ENCODE measurements around the gene HIRA.

Gene HIRA

GRCh38 chr22:19431649-19432132 lies at the start of gene HIRA:
HIRA (minus strand) TSS chr22:19431733; CDS start chr22:19431476, 257 bp downstream.
- peak; percentile 80 for DNase-seq (ENCODE audit: low spot score)

GRCh38 chr22:19480789-19481188 lies 49.3 kb upstream of the HIRA start:
- DNase-seq (ENCODE audit: low spot score), result no peak

GRCh38 chr22:19480173-19480568 lies 48.6 kb upstream of the HIRA start:
- DNase-seq (ENCODE audit: low spot score), result no peak

GRCh38 chr22:19479355-19480172 lies 48.0 kb upstream of the HIRA start, which contains the start of gene CDC45:
CDC45 (plus strand) TSS chr22:19479920; CDS start chr22:19479969, 49 bp downstream.
- DNase-seq (ENCODE audit: low spot score), result peak; percentile 98

GRCh38 chr22:19478901-19479354 lies 47.4 kb upstream of the HIRA start, which contains the start of gene UFD1:
UFD1 (minus strand) TSS chr22:19479193; CDS start chr22:19479085, 108 bp downstream.
- peak; percentile 84 for DNase-seq (ENCODE audit: low spot score)

- no peak for DNase-seq (ENCODE audit: low spot score)
These were observed 46.7 kb upstream of the HIRA start for GRCh38 chr22:19478045-19478900.

GRCh38 chr22:19477321-19478044 lies 46.0 kb upstream of the HIRA start:
- no peak for DNase-seq (ENCODE audit: low spot score)

GRCh38 chr22:19476023-19476422 lies 44.5 kb upstream of the HIRA start:
- no peak for DNase-seq (ENCODE audit: low spot score)

- peak; percentile 21 for DNase-seq (ENCODE audit: low spot score)
These were observed 42.0 kb upstream of the HIRA start for GRCh38 chr22:19473578-19473977.

- DNase-seq (ENCODE audit: low spot score), result no peak
These were observed 40.7 kb upstream of the HIRA start for GRCh38 chr22:19472233-19472632.

- no peak for DNase-seq (ENCODE audit: low spot score)
These were observed 40.0 kb upstream of the HIRA start for GRCh38 chr22:19471572-19471971.

- no peak for DNase-seq (ENCODE audit: low spot score)
These were observed 38.5 kb upstream of the HIRA start for GRCh38 chr22:19470010-19470409.

- no peak for DNase-seq (ENCODE audit: low spot score)
These were observed 37.9 kb upstream of the HIRA start for GRCh38 chr22:19469421-19469820.

- DNase-seq (ENCODE audit: low spot score), result no peak
These were observed 36.4 kb upstream of the HIRA start for GRCh38 chr22:19467912-19468311.

- DNase-seq (ENCODE audit: low spot score), result no peak
These were observed 35.6 kb upstream of the HIRA start for GRCh38 chr22:19466848-19467752.

GRCh38 chr22:19466126-19466716 lies 34.7 kb upstream of the HIRA start:
- DNase-seq (ENCODE audit: low spot score), result no peak

- DNase-seq (ENCODE audit: low spot score), result no peak
These were observed 33.4 kb upstream of the HIRA start for GRCh38 chr22:19464975-19465374.

- no peak for DNase-seq (ENCODE audit: low spot score)
These were observed 33.0 kb upstream of the HIRA start for GRCh38 chr22:19464546-19464945.

GRCh38 chr22:19463491-19464469 lies 32.2 kb upstream of the HIRA start:
- no peak for DNase-seq (ENCODE audit: low spot score)
